ENCODE data around the gene NTM. TPM values are rescaled to one million over a fixed set of nuclear protein-coding genes. Genes with fewer than 3 reads are reported as not detected.

NTM gene
- total RNA-seq, 1 experiment from 2014 or later = 16.4 TPM

DNA sequence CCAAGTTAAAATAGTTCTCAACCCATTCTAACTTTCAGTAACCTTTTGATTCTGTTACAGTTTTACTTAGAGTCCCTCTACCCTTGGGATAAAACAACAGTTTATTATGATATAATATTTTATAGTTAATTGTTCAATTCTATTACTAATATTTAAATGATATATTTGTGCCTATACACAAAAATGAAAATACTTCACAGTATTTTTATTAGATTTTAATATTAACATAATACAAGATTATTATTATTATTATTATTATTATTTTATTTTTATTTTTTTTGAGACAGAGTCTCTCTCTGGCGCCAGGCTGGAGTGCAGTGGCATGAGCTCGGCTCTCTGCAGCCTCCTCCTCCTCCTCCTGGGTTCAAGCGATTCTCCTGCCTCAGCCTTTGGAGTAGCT, 416.7 kb downstream of the NTM start:
- Mint-ChIP-seq H3K9me3 (no peaks in the 10 kb centered on the region), H3K4me1 (peaks cover 9% of the 10 kb centered on the region), H3K27ac (no peak overlapping the region), H3K4me3 (no peak overlapping the region), H3K27me3 (ENCODE audit: low read depth) (no peaks in the 10 kb centered on the region), H3K36me3 (no peaks in the 10 kb centered on the region)
- TF ChIP-seq ZNF138 (CRISPR knock-in tag; conservative IDR thresholded peaks at IDR 0.05) (no peak), HMGA2 (CRISPR knock-in tag; IDR thresholded peaks at IDR 0.05) (peak; percentile 92)
- ChIA-PET CTCF (no interaction called here), POLR2A (no interaction called here)
- no peak for ATAC-seq
- DNase-seq (ENCODE audit: low spot score) = no peak

DNA sequence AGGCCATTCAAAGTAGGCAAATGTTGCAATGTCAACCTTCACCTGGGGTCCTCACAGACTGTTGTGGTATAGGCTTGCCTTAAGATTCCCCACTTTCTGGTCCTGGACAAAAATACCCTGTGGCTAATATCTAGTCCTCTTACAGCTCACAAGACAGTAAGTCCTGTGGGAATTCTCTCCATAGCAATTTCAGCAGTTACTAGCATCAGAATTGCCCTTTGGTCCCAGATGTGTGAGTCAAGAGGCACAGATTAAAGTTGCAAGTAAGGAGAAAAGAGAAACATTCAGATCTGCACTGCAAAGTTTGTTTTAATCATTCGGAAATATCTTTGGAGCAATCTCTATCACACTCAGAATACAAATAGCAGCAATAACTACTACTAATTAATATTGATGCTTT, 420.2 kb downstream of the NTM start:
- Mint-ChIP-seq H3K4me1 (peaks cover 9% of the 10 kb centered on the region), H3K9me3 (no peaks in the 10 kb centered on the region), H3K27ac (no peak overlapping the region), H3K36me3 (no peaks in the 10 kb centered on the region), H3K4me3 (no peak overlapping the region), H3K27me3 (ENCODE audit: low read depth) (no peaks in the 10 kb centered on the region)
- ATAC-seq (no peak), DNase-seq (ENCODE audit: low spot score) (no peak)
- POLR2A ChIA-PET = no interaction called here
- CTCF ChIA-PET = no interaction called here
- TF ChIP-seq SMAD4 (CRISPR knock-in tag; IDR thresholded peaks at IDR 0.05) (no peak), TEAD4 (CRISPR knock-in tag; IDR thresholded peaks at IDR 0.05) (no peak), ZBTB21 (CRISPR knock-in tag; IDR thresholded peaks at IDR 0.05; ENCODE audit: borderline replicate concordance) (no peak), PRRX2 (CRISPR knock-in tag; IDR thresholded peaks at IDR 0.05) (no peak), HMGA2 (CRISPR knock-in tag; IDR thresholded peaks at IDR 0.05) (no peak), KAT7 (CRISPR knock-in tag; IDR thresholded peaks at IDR 0.05; ENCODE audit: borderline replicate concordance) (no peak), SMAD3 (CRISPR knock-in tag; IDR thresholded peaks at IDR 0.05; ENCODE audit: borderline replicate concordance) (no peak), NFYB (CRISPR knock-in tag; conservative IDR thresholded peaks at IDR 0.05; ENCODE audit: low read depth) (no peak)
- TF ChIP-seq, protein P1, sequence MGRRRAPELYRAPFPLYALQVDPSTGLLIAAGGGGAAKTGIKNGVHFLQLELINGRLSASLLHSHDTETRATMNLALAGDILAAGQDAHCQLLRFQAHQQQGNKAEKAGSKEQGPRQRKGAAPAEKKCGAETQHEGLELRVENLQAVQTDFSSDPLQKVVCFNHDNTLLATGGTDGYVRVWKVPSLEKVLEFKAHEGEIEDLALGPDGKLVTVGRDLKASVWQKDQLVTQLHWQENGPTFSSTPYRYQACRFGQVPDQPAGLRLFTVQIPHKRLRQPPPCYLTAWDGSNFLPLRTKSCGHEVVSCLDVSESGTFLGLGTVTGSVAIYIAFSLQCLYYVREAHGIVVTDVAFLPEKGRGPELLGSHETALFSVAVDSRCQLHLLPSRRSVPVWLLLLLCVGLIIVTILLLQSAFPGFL (CRISPR knock-in tag; IDR thresholded peaks at IDR 0.05; ENCODE audit: borderline replicate concordance) = no peak
- TF ChIP-seq, protein P2, sequence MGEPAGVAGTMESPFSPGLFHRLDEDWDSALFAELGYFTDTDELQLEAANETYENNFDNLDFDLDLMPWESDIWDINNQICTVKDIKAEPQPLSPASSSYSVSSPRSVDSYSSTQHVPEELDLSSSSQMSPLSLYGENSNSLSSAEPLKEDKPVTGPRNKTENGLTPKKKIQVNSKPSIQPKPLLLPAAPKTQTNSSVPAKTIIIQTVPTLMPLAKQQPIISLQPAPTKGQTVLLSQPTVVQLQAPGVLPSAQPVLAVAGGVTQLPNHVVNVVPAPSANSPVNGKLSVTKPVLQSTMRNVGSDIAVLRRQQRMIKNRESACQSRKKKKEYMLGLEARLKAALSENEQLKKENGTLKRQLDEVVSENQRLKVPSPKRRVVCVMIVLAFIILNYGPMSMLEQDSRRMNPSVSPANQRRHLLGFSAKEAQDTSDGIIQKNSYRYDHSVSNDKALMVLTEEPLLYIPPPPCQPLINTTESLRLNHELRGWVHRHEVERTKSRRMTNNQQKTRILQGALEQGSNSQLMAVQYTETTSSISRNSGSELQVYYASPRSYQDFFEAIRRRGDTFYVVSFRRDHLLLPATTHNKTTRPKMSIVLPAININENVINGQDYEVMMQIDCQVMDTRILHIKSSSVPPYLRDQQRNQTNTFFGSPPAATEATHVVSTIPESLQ (CRISPR knock-in tag; IDR thresholded peaks at IDR 0.05) = no peak
- TF ChIP-seq, protein P3, sequence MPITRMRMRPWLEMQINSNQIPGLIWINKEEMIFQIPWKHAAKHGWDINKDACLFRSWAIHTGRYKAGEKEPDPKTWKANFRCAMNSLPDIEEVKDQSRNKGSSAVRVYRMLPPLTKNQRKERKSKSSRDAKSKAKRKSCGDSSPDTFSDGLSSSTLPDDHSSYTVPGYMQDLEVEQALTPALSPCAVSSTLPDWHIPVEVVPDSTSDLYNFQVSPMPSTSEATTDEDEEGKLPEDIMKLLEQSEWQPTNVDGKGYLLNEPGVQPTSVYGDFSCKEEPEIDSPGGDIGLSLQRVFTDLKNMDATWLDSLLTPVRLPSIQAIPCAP (CRISPR knock-in tag; IDR thresholded peaks at IDR 0.05) = no peak
- TF ChIP-seq, protein P4, sequence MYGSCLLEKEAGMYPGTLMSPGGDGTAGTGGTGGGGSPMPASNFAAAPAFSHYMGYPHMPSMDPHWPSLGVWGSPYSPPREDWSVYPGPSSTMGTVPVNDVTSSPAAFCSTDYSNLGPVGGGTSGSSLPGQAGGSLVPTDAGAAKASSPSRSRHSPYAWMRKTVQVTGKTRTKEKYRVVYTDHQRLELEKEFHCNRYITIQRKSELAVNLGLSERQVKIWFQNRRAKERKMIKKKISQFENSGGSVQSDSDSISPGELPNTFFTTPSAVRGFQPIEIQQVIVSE (CRISPR knock-in tag; IDR thresholded peaks at IDR 0.05; ENCODE audit: borderline replicate concordance) = no peak
- TF ChIP-seq, protein P5, sequence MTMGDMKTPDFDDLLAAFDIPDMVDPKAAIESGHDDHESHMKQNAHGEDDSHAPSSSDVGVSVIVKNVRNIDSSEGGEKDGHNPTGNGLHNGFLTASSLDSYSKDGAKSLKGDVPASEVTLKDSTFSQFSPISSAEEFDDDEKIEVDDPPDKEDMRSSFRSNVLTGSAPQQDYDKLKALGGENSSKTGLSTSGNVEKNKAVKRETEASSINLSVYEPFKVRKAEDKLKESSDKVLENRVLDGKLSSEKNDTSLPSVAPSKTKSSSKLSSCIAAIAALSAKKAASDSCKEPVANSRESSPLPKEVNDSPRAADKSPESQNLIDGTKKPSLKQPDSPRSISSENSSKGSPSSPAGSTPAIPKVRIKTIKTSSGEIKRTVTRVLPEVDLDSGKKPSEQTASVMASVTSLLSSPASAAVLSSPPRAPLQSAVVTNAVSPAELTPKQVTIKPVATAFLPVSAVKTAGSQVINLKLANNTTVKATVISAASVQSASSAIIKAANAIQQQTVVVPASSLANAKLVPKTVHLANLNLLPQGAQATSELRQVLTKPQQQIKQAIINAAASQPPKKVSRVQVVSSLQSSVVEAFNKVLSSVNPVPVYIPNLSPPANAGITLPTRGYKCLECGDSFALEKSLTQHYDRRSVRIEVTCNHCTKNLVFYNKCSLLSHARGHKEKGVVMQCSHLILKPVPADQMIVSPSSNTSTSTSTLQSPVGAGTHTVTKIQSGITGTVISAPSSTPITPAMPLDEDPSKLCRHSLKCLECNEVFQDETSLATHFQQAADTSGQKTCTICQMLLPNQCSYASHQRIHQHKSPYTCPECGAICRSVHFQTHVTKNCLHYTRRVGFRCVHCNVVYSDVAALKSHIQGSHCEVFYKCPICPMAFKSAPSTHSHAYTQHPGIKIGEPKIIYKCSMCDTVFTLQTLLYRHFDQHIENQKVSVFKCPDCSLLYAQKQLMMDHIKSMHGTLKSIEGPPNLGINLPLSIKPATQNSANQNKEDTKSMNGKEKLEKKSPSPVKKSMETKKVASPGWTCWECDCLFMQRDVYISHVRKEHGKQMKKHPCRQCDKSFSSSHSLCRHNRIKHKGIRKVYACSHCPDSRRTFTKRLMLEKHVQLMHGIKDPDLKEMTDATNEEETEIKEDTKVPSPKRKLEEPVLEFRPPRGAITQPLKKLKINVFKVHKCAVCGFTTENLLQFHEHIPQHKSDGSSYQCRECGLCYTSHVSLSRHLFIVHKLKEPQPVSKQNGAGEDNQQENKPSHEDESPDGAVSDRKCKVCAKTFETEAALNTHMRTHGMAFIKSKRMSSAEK (CRISPR knock-in tag; IDR thresholded peaks at IDR 0.05; ENCODE audit: borderline replicate concordance) = no peak
- TF ChIP-seq, protein P6, sequence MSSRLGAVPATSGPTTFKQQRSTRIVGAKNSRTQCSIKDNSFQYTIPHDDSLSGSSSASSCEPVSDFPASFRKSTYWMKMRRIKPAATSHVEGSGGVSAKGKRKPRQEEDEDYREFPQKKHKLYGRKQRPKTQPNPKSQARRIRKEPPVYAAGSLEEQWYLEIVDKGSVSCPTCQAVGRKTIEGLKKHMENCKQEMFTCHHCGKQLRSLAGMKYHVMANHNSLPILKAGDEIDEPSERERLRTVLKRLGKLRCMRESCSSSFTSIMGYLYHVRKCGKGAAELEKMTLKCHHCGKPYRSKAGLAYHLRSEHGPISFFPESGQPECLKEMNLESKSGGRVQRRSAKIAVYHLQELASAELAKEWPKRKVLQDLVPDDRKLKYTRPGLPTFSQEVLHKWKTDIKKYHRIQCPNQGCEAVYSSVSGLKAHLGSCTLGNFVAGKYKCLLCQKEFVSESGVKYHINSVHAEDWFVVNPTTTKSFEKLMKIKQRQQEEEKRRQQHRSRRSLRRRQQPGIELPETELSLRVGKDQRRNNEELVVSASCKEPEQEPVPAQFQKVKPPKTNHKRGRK (CRISPR knock-in tag; IDR thresholded peaks at IDR 0.05; ENCODE audit: borderline replicate concordance) = no peak
- TF ChIP-seq, protein P7, sequence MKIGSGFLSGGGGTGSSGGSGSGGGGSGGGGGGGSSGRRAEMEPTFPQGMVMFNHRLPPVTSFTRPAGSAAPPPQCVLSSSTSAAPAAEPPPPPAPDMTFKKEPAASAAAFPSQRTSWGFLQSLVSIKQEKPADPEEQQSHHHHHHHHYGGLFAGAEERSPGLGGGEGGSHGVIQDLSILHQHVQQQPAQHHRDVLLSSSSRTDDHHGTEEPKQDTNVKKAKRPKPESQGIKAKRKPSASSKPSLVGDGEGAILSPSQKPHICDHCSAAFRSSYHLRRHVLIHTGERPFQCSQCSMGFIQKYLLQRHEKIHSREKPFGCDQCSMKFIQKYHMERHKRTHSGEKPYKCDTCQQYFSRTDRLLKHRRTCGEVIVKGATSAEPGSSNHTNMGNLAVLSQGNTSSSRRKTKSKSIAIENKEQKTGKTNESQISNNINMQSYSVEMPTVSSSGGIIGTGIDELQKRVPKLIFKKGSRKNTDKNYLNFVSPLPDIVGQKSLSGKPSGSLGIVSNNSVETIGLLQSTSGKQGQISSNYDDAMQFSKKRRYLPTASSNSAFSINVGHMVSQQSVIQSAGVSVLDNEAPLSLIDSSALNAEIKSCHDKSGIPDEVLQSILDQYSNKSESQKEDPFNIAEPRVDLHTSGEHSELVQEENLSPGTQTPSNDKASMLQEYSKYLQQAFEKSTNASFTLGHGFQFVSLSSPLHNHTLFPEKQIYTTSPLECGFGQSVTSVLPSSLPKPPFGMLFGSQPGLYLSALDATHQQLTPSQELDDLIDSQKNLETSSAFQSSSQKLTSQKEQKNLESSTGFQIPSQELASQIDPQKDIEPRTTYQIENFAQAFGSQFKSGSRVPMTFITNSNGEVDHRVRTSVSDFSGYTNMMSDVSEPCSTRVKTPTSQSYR (CRISPR knock-in tag; IDR thresholded peaks at IDR 0.05) = no peak
- TF ChIP-seq, protein P8, sequence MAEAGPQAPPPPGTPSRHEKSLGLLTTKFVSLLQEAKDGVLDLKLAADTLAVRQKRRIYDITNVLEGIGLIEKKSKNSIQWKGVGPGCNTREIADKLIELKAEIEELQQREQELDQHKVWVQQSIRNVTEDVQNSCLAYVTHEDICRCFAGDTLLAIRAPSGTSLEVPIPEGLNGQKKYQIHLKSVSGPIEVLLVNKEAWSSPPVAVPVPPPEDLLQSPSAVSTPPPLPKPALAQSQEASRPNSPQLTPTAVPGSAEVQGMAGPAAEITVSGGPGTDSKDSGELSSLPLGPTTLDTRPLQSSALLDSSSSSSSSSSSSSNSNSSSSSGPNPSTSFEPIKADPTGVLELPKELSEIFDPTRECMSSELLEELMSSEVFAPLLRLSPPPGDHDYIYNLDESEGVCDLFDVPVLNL (CRISPR knock-in tag; IDR thresholded peaks at IDR 0.05; ENCODE audit: borderline replicate concordance, low read depth) = no peak
